HG03039 (cell line): ENCODE data around the gene TXNRD1.
"Not testable (repeated sequence)": the region's sequence is repeated elsewhere in the genome, so short reads cannot be mapped to it uniquely, and the experiment has no call there.

ENCODE experiments used
- ATAC-seq: cut with Tn5 transposase; IDR thresholded peaks from one replicate; pipeline ENCODE4 v1.9.1; 2021; ENCODE audit warnings: mild to moderate bottlenecking, moderate library complexity; ENCODE audit not compliant: unreplicated experiment

The TXNRD1 gene

GRCh38 chr12:104394086-104394485, 178.5 kb downstream of the TXNRD1 start:
- ATAC-seq, result not testable (repeated sequence)
